K562 (cell line): ENCODE results near the gene ACSS2. TPM values are rescaled to one million over a fixed set of nuclear protein-coding genes. Genes with fewer than 3 reads are reported as not detected.

Source experiments
- BRCA1 ChIP-seq, 2 experiments: fragments of 450-650 bp in 1 of 2; sonication (generic) in 1 of 2; formaldehyde crosslinking in 1 of 2; IDR thresholded peaks; 2 replicates each; pipeline versions ENCODE4 v1.5.0 to v1.6.1; 2017 to 2020; ENCODE audit warnings: mild to moderate bottlenecking in 1 of 2, missing genetic modification reagents in 1 of 2
- ERF ChIP-seq: fragments of 450-650 bp; formaldehyde crosslinking; IDR thresholded peaks from 2 replicates; pipeline ENCODE4 v1.4.0; 2020; ENCODE audit warnings: mild to moderate bottlenecking, mixed read lengths
- HEY1 ChIP-seq: fragments of 250-450 bp; sonication (Bioruptor Pico); IDR thresholded peaks from 2 replicates; pipeline ENCODE4 v1.5.0; 2020; ENCODE audit warnings: mild to moderate bottlenecking, moderate library complexity, borderline replicate concordance
- HMGN3 ChIP-seq: IDR thresholded peaks from 2 replicates; pipeline ENCODE4 v1.6.1; 2011; ENCODE audit warnings: borderline replicate concordance, low read depth, mild to moderate bottlenecking, mixed read lengths, low read length; ENCODE audit not compliant: insufficient read length; ENCODE audit errors: extremely low read depth
- KHSRP ChIP-seq: fragments of 450-650 bp; IDR thresholded peaks from 2 replicates; pipeline ENCODE4 v1.6.1; 2017
- KLF16 ChIP-seq: IDR thresholded peaks from 2 replicates; pipeline ENCODE4 v1.6.1; 2016; ENCODE audit warnings: antibody characterized with exemption
- NEUROD1 ChIP-seq: fragments of 150-350 bp; IDR thresholded peaks from 2 replicates; pipeline ENCODE4 v1.6.1; 2014; ENCODE audit warnings: borderline replicate concordance, low read length, low read depth; ENCODE audit not compliant: partially characterized antibody
- NR1H2 ChIP-seq: sonication (generic); formaldehyde crosslinking; IDR thresholded peaks from 2 replicates; pipeline ENCODE4 v1.4.0; 2020; ENCODE audit warnings: mild to moderate bottlenecking, missing genetic modification reagents
- PHF20 ChIP-seq: fragments of 450-650 bp; IDR thresholded peaks from 2 replicates; pipeline ENCODE4 v1.6.1; 2018; ENCODE audit not compliant: partially characterized antibody
- PPARD ChIP-seq: fragments of 250-450 bp; sonication (Bioruptor Pico); IDR thresholded peaks from 2 replicates; pipeline ENCODE4 v1.8.0; 2022; ENCODE audit warnings: inconsistent platforms, mild to moderate bottlenecking, moderate library complexity
- RBM34 ChIP-seq: fragments of 200-400 bp; formaldehyde crosslinking; IDR thresholded peaks from 2 replicates; pipeline ENCODE4 v1.6.1; 2018; ENCODE audit warnings: low read length, borderline replicate concordance; ENCODE audit not compliant: insufficient read depth
- STAT5B ChIP-seq: fragments of 250-450 bp; sonication (Bioruptor Pico); IDR thresholded peaks from 2 replicates; pipeline ENCODE4 v1.8.0; 2021; ENCODE audit warnings: mild to moderate bottlenecking, inconsistent platforms
- TAF15 ChIP-seq: fragments of 200-400 bp; formaldehyde crosslinking; IDR thresholded peaks from 2 replicates; pipeline ENCODE4 v1.6.1; 2017; ENCODE audit warnings: mild to moderate bottlenecking, low read depth, low read length, moderate library complexity
- TCFL5 ChIP-seq: fragments of 250-450 bp; sonication (Bioruptor Pico); conservative IDR thresholded peaks from 2 replicates; pipeline ENCODE4 v1.6.1; 2021; ENCODE audit warnings: mild to moderate bottlenecking, moderate library complexity, matching md5 sums
- ZNF133 ChIP-seq: fragments of 250-450 bp; sonication (Bioruptor Pico); IDR thresholded peaks from 2 replicates; pipeline ENCODE4 v1.4.0; 2020; ENCODE audit warnings: mild to moderate bottlenecking
- ZNF232 ChIP-seq: sonication (generic); formaldehyde crosslinking; IDR thresholded peaks from 2 replicates; pipeline ENCODE4 v1.8.0; 2022; ENCODE audit warnings: mild to moderate bottlenecking, missing genetic modification reagents
- ZNF316 ChIP-seq: fragments of 450-650 bp; IDR thresholded peaks from 2 replicates; pipeline ENCODE4 v1.6.1; 2016
- ZNF586 ChIP-seq: fragments of 450-650 bp; formaldehyde crosslinking; conservative IDR thresholded peaks from 2 replicates; pipeline ENCODE4 v1.4.0; 2020; ENCODE audit warnings: mild to moderate bottlenecking, moderate library complexity
- ZNF830 ChIP-seq: fragments of 250-450 bp; sonication (Bioruptor Pico); IDR thresholded peaks from 2 replicates; pipeline ENCODE4 v1.5.0; 2021; ENCODE audit warnings: mild to moderate bottlenecking
- polyA plus RNA-seq, 8 experiments: library from polyadenylated mRNA; depleted of rRNA in 4 of 8; stranded (reverse) in 5 of 8; unstranded in 3 of 8; fragments of >200 nt; fragmentation: Nextera tagmentation in 2 of 8; fragmentation: Illumina TruSeq in 1 of 8; extraction: Ambion mirVana in 2 of 8; extraction: Trizol in 1 of 8; gene quantifications; 2 replicates each; pipeline versions ENCODE4 v1.2.1 to v1.2.3, GENCODE V29; 2011 to 2014; ENCODE audit warnings: inconsistent platforms in 1 of 8, missing spikeins in 1 of 8
- total RNA-seq, 7 experiments: library from RNA; depleted of rRNA in 6 of 7; stranded (reverse); fragments of >200 nt in 6 of 7; fragmentation: Illumina TruSeq in 2 of 7; extraction: Trizol in 2 of 7; gene quantifications; 2 replicates each; pipeline versions ENCODE4 v1.2.1 to v1.2.3, GENCODE V29; 2011 to 2021; ENCODE audit warnings: low replicate concordance in 1 of 7
- TF ChIP-seq, protein P1 (sequence below): sonication (generic); formaldehyde crosslinking; IDR thresholded peaks from 2 replicates; pipeline ENCODE4 v1.8.0; 2022; ENCODE audit warnings: mild to moderate bottlenecking, missing genetic modification reagents
- TF ChIP-seq, protein P2 (sequence below): sonication (generic); formaldehyde crosslinking; IDR thresholded peaks from 2 replicates; pipeline ENCODE4 v1.8.1; 2023; ENCODE audit warnings: mild to moderate bottlenecking, missing genetic modification reagents, moderate library complexity
- TF ChIP-seq, protein P3 (sequence below): IDR thresholded peaks from 2 replicates; pipeline ENCODE4 v1.6.1; 2012; ENCODE audit warnings: low read depth, low read length, improper control_type of control experiment, borderline replicate concordance
- TF ChIP-seq, protein P4 (sequence below), 3 experiments: fragments of 200-800 bp in 1 of 3; sonication (Bioruptor generic) in 1 of 3; sonication (generic) in 1 of 3; formaldehyde crosslinking in 1 of 3; IDR thresholded peaks; 2 replicates each; pipeline versions ENCODE4 v1.6.1 to v1.8.0; 2016 to 2022; ENCODE audit warnings: mild to moderate bottlenecking in 2 of 3, missing compliant biosample characterization in 2 of 3, missing genetic modification characterization in 2 of 3, missing genetic modification reagents in 1 of 3
- TF ChIP-seq, protein P5 (sequence below): fragments of 450-650 bp; IDR thresholded peaks from 2 replicates; pipeline ENCODE4 v1.6.1; 2016; ENCODE audit warnings: low read depth, mild to moderate bottlenecking, moderate library complexity

ACSS2 gene
- total and polyA plus RNA-seq, 9 of the 15 experiments (the other 6 are each of a cell fraction or from before 2014, with no cell fraction given) = 21.9 to 246 (median 66.2) TPM

DNA sequence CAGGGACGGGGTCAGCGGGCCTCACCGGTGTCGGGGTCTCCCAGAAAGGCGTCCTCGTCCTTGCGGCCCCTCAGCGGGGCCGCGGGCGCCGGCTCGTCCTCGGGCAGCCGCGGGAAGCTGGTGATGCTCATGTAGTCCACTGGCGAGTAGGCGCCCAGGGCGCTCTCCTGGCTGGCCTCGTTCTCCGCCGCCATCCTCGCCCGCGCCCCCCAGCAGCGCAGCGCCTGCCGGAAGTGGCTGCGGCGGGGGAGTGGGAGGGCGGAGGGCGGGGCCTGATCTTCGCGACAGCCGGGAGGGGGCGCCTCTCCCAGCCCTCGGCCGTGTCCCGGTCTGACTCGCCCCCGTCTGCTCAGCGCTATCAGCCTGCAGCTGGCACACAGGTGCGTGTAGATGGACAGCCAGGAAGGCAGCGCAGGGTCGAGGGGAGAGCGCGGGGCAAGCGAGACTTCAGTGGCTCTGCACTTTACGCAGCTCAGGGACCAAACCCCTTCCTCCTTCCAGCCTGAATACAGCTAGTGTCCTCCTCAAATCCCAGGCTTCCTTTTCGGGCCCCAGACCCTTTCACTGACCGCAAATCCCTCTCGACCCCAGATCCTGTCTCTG, 3.7 kb upstream of the ACSS2 start, which contains the start of gene GGT7 (continued):
- TF ChIP-seq, protein P1, sequence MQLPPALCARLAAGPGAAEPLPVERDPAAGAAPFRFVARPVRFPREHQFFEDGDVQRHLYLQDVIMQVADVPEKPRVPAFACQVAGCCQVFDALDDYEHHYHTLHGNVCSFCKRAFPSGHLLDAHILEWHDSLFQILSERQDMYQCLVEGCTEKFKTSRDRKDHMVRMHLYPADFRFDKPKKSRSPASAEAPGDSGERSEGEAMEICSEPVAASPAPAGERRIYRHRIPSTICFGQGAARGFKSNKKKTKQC (CRISPR knock-in tag) = no peak
- TF ChIP-seq ZNF316 (no peak), ZNF586 (CRISPR knock-in tag) (no peak), TAF15 (no peak), NR1H2 (CRISPR knock-in tag) (peak; percentile 61; the same call in 1 of the 2 replicates), ZNF133 (CRISPR knock-in tag) (no peak), PHF20 (peak; percentile 65), KLF16 (peak; percentile 83), KHSRP (no peak), ZNF830 (CRISPR knock-in tag) (no peak), STAT5B (CRISPR knock-in tag) (no peak), RBM34 (no peak), ZNF232 (CRISPR knock-in tag) (no peak), BRCA1 (IDR thresholded peaks at IDR 0.05) (no peak), BRCA1 (CRISPR knock-in tag; IDR thresholded peaks at IDR 0.05) (no peak), ERF (CRISPR knock-in tag) (no peak), PPARD (CRISPR knock-in tag) (no peak), HMGN3 (peak; percentile 85), HEY1 (CRISPR knock-in tag) (no peak), TCFL5 (CRISPR knock-in tag) (no peak), NEUROD1 (peak; percentile 25)
- TF ChIP-seq, protein P2, sequence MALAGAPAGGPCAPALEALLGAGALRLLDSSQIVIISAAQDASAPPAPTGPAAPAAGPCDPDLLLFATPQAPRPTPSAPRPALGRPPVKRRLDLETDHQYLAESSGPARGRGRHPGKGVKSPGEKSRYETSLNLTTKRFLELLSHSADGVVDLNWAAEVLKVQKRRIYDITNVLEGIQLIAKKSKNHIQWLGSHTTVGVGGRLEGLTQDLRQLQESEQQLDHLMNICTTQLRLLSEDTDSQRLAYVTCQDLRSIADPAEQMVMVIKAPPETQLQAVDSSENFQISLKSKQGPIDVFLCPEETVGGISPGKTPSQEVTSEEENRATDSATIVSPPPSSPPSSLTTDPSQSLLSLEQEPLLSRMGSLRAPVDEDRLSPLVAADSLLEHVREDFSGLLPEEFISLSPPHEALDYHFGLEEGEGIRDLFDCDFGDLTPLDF (CRISPR knock-in tag) = no peak
- TF ChIP-seq, protein P3, sequence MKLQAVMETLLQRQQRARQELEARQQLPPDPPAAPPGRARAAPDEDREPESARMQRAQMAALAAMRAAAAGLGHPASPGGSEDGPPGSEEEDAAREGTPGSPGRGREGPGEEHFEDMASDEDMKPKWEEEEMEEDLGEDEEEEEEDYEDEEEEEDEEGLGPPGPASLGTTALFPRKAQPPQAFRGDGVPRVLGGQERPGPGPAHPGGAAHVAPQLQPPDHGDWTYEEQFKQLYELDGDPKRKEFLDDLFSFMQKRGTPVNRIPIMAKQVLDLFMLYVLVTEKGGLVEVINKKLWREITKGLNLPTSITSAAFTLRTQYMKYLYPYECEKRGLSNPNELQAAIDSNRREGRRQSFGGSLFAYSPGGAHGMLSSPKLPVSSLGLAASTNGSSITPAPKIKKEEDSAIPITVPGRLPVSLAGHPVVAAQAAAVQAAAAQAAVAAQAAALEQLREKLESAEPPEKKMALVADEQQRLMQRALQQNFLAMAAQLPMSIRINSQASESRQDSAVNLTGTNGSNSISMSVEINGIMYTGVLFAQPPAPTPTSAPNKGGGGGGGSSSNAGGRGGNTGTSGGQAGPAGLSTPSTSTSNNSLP = no peak
- TF ChIP-seq, protein P4, sequence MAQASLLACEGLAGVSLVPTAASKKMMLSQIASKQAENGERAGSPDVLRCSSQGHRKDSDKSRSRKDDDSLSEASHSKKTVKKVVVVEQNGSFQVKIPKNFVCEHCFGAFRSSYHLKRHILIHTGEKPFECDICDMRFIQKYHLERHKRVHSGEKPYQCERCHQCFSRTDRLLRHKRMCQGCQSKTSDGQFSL (CRISPR knock-in tag; IDR thresholded peaks at IDR 0.05) = no peak
- TF ChIP-seq, protein P4 (tag; IDR thresholded peaks at IDR 0.05) = no peak
- TF ChIP-seq, protein P5, sequence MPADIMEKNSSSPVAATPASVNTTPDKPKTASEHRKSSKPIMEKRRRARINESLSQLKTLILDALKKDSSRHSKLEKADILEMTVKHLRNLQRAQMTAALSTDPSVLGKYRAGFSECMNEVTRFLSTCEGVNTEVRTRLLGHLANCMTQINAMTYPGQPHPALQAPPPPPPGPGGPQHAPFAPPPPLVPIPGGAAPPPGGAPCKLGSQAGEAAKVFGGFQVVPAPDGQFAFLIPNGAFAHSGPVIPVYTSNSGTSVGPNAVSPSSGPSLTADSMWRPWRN = no peak
